Vagina (tissue), 2 donors: ENCODE data around the gene NUP205.

ENCODE experiments used
- CTCF ChIP-seq, 3 experiments: fragments of 450-650 bp in 2 of 3; fragments of 200-600 bp in 1 of 3; sonication (generic) in 1 of 3; IDR thresholded peaks; one replicate each; pipeline ENCODE4 v1.5.1; 2017 to 2019; ENCODE audit warnings: antibody characterized with exemption in 3 of 3, mild to moderate bottlenecking in 2 of 3, moderate library complexity in 2 of 3
- POLR2A ChIP-seq, 2 donors: fragments of 450-650 bp; IDR thresholded peaks; one replicate each; pipeline ENCODE4 v1.6.1; 2017; ENCODE audit warnings: antibody characterized with exemption in 2 of 2, mild to moderate bottlenecking in 2 of 2, moderate library complexity in 2 of 2

- no peak for TF ChIP-seq POLR2A (IDR thresholded peaks at IDR 0.05)
- TF ChIP-seq CTCF (IDR thresholded peaks at IDR 0.05) = no peak
These were observed 95.8 kb downstream of the NUP205 start for GRCh38 chr7:135653340-135654080.
